Neural progenitor cell (in vitro differentiated cells): ENCODE measurements around the gene MATN4. TPM values are rescaled to one million over a fixed set of nuclear protein-coding genes. Genes with fewer than 3 reads are reported as not detected.

ENCODE experiments used
- DNase-seq: peaks from one replicate; pipeline ENCODE4 v3.0.0-alpha.2; 2016; ENCODE audit warnings: low spot score
- H2AFZ ChIP-seq: fragments of 200-600 bp; sonication (generic); replicated peaks from 2 replicates; pipeline ENCODE4 v1.6.1; 2016; ENCODE audit warnings: antibody characterized with exemption
- H3F3A ChIP-seq: fragments of 200-600 bp; sonication (generic); 2 replicates; pipeline ENCODE4 v1.6.1; 2016; ENCODE audit warnings: antibody characterized with exemption, low read depth
- H3K27ac ChIP-seq: fragments of 200-600 bp; sonication (generic); 2 replicates; pipeline ENCODE4 v1.5.1; 2016; ENCODE audit warnings: mild to moderate bottlenecking
- H3K27me3 ChIP-seq: fragments of 200-600 bp; sonication (generic); 2 replicates; pipeline ENCODE4 v1.6.1; 2016; ENCODE audit warnings: mild to moderate bottlenecking, moderate library complexity
- H3K36me3 ChIP-seq: fragments of 200-600 bp; sonication (generic); 2 replicates; pipeline ENCODE4 v1.5.1; 2016
- H3K4me1 ChIP-seq: fragments of 200-600 bp; sonication (generic); 2 replicates; pipeline ENCODE4 v1.6.1; 2016; ENCODE audit warnings: mixed run types
- H3K4me2 ChIP-seq: fragments of 200-600 bp; sonication (generic); 2 replicates; pipeline ENCODE4 v1.6.1; 2016
- H3K4me3 ChIP-seq: fragments of 200-600 bp; sonication (generic); 2 replicates; pipeline ENCODE4 v1.5.1; 2016
- H3K79me2 ChIP-seq: fragments of 200-600 bp; sonication (generic); 2 replicates; pipeline ENCODE4 v1.6.1; 2016; ENCODE audit warnings: low read depth
- H3K9ac ChIP-seq: fragments of 200-600 bp; sonication (generic); 2 replicates; pipeline ENCODE4 v1.6.1; 2016
- H3K9me3 ChIP-seq: fragments of 200-600 bp; sonication (generic); 2 replicates; pipeline ENCODE4 v1.5.1; 2016; ENCODE audit warnings: low read depth
- H4K20me1 ChIP-seq: fragments of 200-600 bp; sonication (generic); 2 replicates; pipeline ENCODE4 v1.6.1; 2016; ENCODE audit warnings: low read depth
- H3K27ac Mint-ChIP-seq: 3 replicates; pipeline ENCODE4 v1.8.0; 2021; ENCODE audit warnings: mixed read lengths
- H3K27me3 Mint-ChIP-seq: 2 replicates; pipeline ENCODE4 v1.8.0; 2022; ENCODE audit warnings: low read depth, mild to moderate bottlenecking, inconsistent platforms, moderate library complexity, mixed read lengths; ENCODE audit not compliant: insufficient read depth
- H3K36me3 Mint-ChIP-seq: 3 replicates; pipeline ENCODE4 v1.8.0; 2021; ENCODE audit warnings: mixed read lengths
- H3K4me1 Mint-ChIP-seq: 3 replicates; pipeline ENCODE4 v1.8.0; 2021; ENCODE audit warnings: mixed read lengths
- H3K4me3 Mint-ChIP-seq: 3 replicates; pipeline ENCODE4 v1.8.0; 2021; ENCODE audit warnings: mild to moderate bottlenecking, moderate library complexity, mixed read lengths
- H3K9me3 Mint-ChIP-seq: 3 replicates; pipeline ENCODE4 v1.8.0; 2020; ENCODE audit warnings: mixed read lengths
- CTCF ChIP-seq: fragments of 200-600 bp; sonication (generic); IDR thresholded peaks from 2 replicates; pipeline ENCODE4 v1.5.1; 2017; ENCODE audit warnings: antibody characterized with exemption, mild to moderate bottlenecking
- EZH2 ChIP-seq: fragments of 200-600 bp; sonication (generic); IDR thresholded peaks from 2 replicates; pipeline ENCODE4 v1.6.1; 2017; ENCODE audit warnings: antibody characterized with exemption, mild to moderate bottlenecking, moderate library complexity
- EZH2phosphoT487 ChIP-seq: fragments of 200-600 bp; sonication (generic); IDR thresholded peaks from 2 replicates; pipeline ENCODE4 v1.6.1; 2017; ENCODE audit warnings: antibody characterized with exemption
- total RNA-seq: library from RNA; depleted of rRNA; stranded (reverse); fragments of >200 nt; gene quantifications from 2 replicates; pipeline ENCODE4 v1.2.3, GENCODE V29; 2015; ENCODE audit warnings: low replicate concordance

MATN4 gene
- total RNA-seq, 1 donor from 2014 or later: not detected

- no peak for DNase-seq
- Mint-ChIP-seq H3K4me1 (peaks cover 12% of the 10 kb centered on the region), H3K9me3 (no peaks in the 10 kb centered on the region), H3K27ac (no peak overlapping the region), H3K4me3 (peak overlapping the region; percentile 11), H3K27me3 (peaks cover 22% of the 10 kb centered on the region), H3K36me3 (no peaks in the 10 kb centered on the region)
- Histone ChIP-seq H3K4me2 (no peak overlapping the region), H2AFZ (no peak overlapping the region), H3K9me3 (no peaks in the 10 kb centered on the region), H3K4me1 (no peaks in the 10 kb centered on the region), H3K9ac (no peak overlapping the region), H3K36me3 (no peaks in the 10 kb centered on the region), H3F3A (peaks cover 11% of the 10 kb centered on the region), H3K27me3 (peaks cover 28% of the 10 kb centered on the region), H4K20me1 (no peaks in the 10 kb centered on the region), H3K4me3 (no peak overlapping the region), H3K27ac (no peak overlapping the region), H3K79me2 (no peaks in the 10 kb centered on the region)
- TF ChIP-seq EZH2phosphoT487 (no peak), EZH2 (no peak), CTCF (no peak)
These were observed 19.7 kb downstream of the MATN4 start for GRCh38 chr20:45288376-45288775.

- H3K4me1 Mint-ChIP-seq: peaks cover 2% of the 10 kb centered on the region
- H3K4me1 ChIP-seq: no peaks in the 10 kb centered on the region
These were observed 24.5 kb downstream of the MATN4 start for GRCh38 chr20:45283551-45284057.

GRCh38 chr20:45282700-45283550 is 25.2 kb downstream of the MATN4 start:
- Mint-ChIP-seq H3K36me3 (no peaks in the 10 kb centered on the region), H3K4me3 (no peak overlapping the region), H3K4me1 (peaks cover 2% of the 10 kb centered on the region), H3K27ac (peak overlapping the region; percentile 10), H3K27me3 (peaks cover 10% of the 10 kb centered on the region), H3K9me3 (no peaks in the 10 kb centered on the region)
- H3K79me2 ChIP-seq: no peaks in the 10 kb centered on the region
- no peak overlapping the region for H2AFZ ChIP-seq
- H4K20me1 ChIP-seq: no peaks in the 10 kb centered on the region
- no peaks in the 10 kb centered on the region for H3K4me1 ChIP-seq
- H3K27me3 ChIP-seq: no peaks in the 10 kb centered on the region
- H3K4me2 ChIP-seq: no peak overlapping the region
- H3F3A ChIP-seq: no peaks in the 10 kb centered on the region
- H3K27ac ChIP-seq: no peak overlapping the region
- DNase-seq: no peak
- no peaks in the 10 kb centered on the region for H3K36me3 ChIP-seq
- no peak overlapping the region for H3K4me3 ChIP-seq
- TF ChIP-seq EZH2phosphoT487 (no peak), EZH2 (no peak), CTCF (no peak)
- H3K9ac ChIP-seq: no peak overlapping the region
- no peaks in the 10 kb centered on the region for H3K9me3 ChIP-seq

More at GRCh38 chr20:45283551-45284057, 24.5 kb downstream of the MATN4 start:
- no peaks in the 10 kb centered on the region for H3K27me3 ChIP-seq
- Mint-ChIP-seq H3K9me3 (no peaks in the 10 kb centered on the region), H3K36me3 (no peaks in the 10 kb centered on the region), H3K27me3 (peaks cover 13% of the 10 kb centered on the region), H3K27ac (peak overlapping the region; percentile 22), H3K4me3 (no peak overlapping the region)
- no peaks in the 10 kb centered on the region for H3K36me3 ChIP-seq
- TF ChIP-seq CTCF (no peak), EZH2phosphoT487 (no peak), EZH2 (no peak)
- DNase-seq: no peak
- H2AFZ ChIP-seq: no peak overlapping the region
- H4K20me1 ChIP-seq: no peaks in the 10 kb centered on the region
- H3K9ac ChIP-seq: no peak overlapping the region
- H3K9me3 ChIP-seq: no peaks in the 10 kb centered on the region
- H3K4me3 ChIP-seq: no peak overlapping the region
- no peaks in the 10 kb centered on the region for H3K79me2 ChIP-seq
- H3K27ac ChIP-seq: no peak overlapping the region
- H3K4me2 ChIP-seq: no peak overlapping the region
- no peaks in the 10 kb centered on the region for H3F3A ChIP-seq
